ENCODE results near the gene HSPA1A.

DNA sequence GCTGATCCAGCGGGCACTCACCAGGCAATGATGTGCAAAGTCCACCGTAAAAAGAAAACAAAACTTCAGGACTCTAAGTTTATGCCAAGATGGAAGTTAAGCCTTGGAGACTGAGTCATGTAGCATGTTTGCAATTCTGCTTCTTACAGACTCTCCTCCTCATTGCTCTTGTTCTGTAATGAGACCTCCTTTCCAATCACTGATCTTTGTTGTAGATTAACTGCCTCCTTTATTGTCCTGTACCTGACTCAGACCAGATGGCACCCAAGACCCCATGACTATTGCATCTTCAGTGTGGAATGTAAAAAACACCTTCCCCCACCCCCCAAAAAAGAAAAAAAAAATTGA is 36.1 kb downstream of the HSPA1A start:
- TF ChIP-seq, protein P1, sequence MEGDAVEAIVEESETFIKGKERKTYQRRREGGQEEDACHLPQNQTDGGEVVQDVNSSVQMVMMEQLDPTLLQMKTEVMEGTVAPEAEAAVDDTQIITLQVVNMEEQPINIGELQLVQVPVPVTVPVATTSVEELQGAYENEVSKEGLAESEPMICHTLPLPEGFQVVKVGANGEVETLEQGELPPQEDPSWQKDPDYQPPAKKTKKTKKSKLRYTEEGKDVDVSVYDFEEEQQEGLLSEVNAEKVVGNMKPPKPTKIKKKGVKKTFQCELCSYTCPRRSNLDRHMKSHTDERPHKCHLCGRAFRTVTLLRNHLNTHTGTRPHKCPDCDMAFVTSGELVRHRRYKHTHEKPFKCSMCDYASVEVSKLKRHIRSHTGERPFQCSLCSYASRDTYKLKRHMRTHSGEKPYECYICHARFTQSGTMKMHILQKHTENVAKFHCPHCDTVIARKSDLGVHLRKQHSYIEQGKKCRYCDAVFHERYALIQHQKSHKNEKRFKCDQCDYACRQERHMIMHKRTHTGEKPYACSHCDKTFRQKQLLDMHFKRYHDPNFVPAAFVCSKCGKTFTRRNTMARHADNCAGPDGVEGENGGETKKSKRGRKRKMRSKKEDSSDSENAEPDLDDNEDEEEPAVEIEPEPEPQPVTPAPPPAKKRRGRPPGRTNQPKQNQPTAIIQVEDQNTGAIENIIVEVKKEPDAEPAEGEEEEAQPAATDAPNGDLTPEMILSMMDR (IDR thresholded peaks at IDR 0.05; ENCODE audit: low read depth, low read length): no peak
- TF ChIP-seq EZH2phosphoT487 (IDR thresholded peaks at IDR 0.05; ENCODE audit: low read depth): no peak

All from OCI-LY3 (cell line).